Measurements from ENCODE around the gene ZSCAN5C.
"Not testable (repeated sequence)": the region's sequence is repeated elsewhere in the genome, so short reads cannot be mapped to it uniquely, and the experiment has no call there.

ZSCAN5C gene

DNA sequence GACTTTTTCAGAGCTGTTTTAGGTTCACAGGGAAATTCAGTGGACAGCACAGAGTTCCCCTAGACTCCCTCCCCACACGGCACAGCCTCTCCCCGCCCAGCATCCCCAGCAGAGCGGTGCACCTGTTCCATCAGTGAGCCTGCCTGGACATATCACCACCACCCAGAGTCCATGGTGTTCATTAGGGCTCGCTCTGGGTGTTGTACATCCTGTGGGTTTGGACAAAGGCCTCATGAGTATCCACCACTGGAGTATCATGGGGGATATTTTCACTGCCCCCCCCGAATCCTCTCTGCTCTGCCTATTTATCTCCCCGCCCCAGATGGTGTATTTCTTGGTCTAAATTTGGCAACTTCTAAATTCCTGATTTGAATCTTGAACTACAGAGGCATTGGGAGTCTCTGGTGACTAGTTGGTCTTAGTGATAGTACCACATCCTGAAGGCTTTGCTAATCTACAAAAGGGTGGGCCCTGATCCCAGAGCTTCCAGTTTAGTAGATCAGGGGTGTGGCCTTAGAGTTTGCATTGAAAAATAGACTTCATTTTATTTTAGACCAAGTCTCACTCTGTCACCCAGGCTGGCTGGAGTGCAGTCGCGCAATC lies 46.8 kb downstream of the ZSCAN5C start:
- H3K4me3 ChIP-seq (ENCODE audit: low read depth, low read length); POLR2A ChIA-PET; H3K4me1 ChIP-seq (ENCODE audit: control insufficient read depth, insufficient read depth, low read length); H3K9me3 ChIP-seq (ENCODE audit: control insufficient read depth, insufficient read depth, low read depth, low read length); H3K36me3 ChIP-seq (ENCODE audit: control insufficient read depth in 2 of 2, insufficient read depth in 1 of 2, low read length in 2 of 2); H3K27ac ChIP-seq (ENCODE audit: extremely low read depth, low read depth, low read length): not testable (repeated sequence)
- CTCF ChIA-PET = interaction anchor here (1.1 to 1.5 kb wide), 2 partner anchors 27 to 85 kb away, joined by 3 to 4 read pairs; no protein-coding TSS in a partner anchor

DNA sequence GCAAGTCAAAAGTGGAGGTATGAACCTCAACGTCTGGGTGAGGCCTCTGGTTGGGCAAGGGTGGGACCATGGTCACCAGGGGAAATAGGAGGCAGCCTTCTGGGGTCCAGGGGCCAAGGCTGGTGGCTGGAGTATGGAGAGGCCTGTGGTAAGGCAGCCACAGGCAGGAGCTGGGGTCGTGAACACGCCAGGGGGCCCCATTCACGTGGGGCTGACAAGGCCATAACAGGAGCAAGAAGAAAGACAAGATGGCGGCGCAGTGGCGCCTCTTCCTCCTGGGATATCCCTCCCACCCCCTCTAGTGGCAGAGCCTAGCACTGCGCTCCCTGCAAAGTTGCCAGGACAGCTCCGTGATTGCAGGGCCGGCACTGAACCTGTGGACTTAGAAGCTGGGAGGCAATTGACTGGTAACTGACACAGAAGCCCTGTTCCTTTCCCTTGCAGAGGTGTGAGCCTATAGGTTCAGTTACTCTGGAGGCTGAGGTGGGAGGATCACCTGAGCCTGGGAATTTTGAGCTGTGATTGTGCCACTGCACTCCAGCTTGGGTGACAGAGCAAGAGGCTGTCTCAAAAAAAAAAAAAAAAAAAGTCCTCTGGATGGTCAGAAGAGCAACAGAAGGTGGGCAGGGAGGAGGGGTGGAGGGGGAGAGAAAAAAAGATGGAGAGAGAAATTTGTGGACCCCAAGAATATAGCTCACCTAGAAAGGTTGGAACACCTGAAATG lies 50.8 kb downstream of the ZSCAN5C start:
- H3K27ac ChIP-seq (ENCODE audit: extremely low read depth, low read depth, low read length) = no peak overlapping the region
- CTCF ChIA-PET = interaction anchor here (0.6 to 6.1 kb wide), 62 partner anchors 8 to 1372 kb away, joined by 3 to 118 read pairs (median 6); partner anchors contain the start of genes EDDM13 and ZSCAN5A
- H3K9me3 ChIP-seq (ENCODE audit: control insufficient read depth, insufficient read depth, low read depth, low read length) = no peaks in the 10 kb centered on the region
- H3K36me3 ChIP-seq (ENCODE audit: control insufficient read depth in 2 of 2, insufficient read depth in 1 of 2, low read length in 2 of 2) = no peaks in the 10 kb centered on the region
- H3K4me1 ChIP-seq (ENCODE audit: control insufficient read depth, insufficient read depth, low read length) = no peaks in the 10 kb centered on the region
- POLR2A ChIA-PET = interaction anchor here (1.0 to 1.4 kb wide), 4 partner anchors 57 to 174 kb away, joined by 3 to 6 read pairs (median 4); no protein-coding TSS in a partner anchor
- TF ChIP-seq, protein P1, sequence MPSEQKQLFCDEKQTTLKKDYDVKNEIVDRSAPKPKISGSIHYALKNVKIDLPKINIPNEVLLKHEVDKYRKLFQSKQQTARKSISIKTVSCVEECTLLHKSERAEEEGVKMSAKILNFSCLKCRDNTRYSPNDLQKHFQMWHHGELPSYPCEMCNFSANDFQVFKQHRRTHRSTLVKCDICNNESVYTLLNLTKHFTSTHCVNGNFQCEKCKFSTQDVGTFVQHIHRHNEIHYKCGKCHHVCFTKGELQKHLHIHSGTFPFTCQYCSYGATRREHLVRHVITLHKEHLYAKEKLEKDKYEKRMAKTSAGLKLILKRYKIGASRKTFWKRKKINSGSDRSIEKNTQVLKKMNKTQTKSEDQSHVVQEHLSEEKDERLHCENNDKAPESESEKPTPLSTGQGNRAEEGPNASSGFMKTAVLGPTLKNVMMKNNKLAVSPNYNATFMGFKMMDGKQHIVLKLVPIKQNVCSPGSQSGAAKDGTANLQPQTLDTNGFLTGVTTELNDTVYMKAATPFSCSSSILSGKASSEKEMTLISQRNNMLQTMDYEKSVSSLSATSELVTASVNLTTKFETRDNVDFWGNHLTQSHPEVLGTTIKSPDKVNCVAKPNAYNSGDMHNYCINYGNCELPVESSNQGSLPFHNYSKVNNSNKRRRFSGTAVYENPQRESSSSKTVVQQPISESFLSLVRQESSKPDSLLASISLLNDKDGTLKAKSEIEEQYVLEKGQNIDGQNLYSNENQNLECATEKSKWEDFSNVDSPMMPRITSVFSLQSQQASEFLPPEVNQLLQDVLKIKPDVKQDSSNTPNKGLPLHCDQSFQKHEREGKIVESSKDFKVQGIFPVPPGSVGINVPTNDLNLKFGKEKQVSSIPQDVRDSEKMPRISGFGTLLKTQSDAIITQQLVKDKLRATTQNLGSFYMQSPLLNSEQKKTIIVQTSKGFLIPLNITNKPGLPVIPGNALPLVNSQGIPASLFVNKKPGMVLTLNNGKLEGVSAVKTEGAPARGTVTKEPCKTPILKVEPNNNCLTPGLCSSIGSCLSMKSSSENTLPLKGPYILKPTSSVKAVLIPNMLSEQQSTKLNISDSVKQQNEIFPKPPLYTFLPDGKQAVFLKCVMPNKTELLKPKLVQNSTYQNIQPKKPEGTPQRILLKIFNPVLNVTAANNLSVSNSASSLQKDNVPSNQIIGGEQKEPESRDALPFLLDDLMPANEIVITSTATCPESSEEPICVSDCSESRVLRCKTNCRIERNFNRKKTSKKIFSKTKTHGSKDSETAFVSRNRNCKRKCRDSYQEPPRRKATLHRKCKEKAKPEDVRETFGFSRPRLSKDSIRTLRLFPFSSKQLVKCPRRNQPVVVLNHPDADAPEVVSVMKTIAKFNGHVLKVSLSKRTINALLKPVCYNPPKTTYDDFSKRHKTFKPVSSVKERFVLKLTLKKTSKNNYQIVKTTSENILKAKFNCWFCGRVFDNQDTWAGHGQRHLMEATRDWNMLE (tag by site-specific recombination; conservative IDR thresholded peaks at IDR 0.05; ENCODE audit: low read depth) = peak; percentile 41; the same call in 1 of the 2 replicates
- TF ChIP-seq ZNF654 (tag by site-specific recombination; IDR thresholded peaks at IDR 0.05; ENCODE audit: low read depth) (peak; percentile 48), YY1 (tag by site-specific recombination; IDR thresholded peaks at IDR 0.05) (0 out of 2 replicates have a peak, but pooled peaks have one; percentile 51), BCL11A (tag by site-specific recombination; IDR thresholded peaks at IDR 0.05; ENCODE audit: low read depth) (no peak), MEIS1 (CRISPR knock-in tag; IDR thresholded peaks at IDR 0.05; ENCODE audit: borderline replicate concordance) (no peak), ZXDB (tag by site-specific recombination; IDR thresholded peaks at IDR 0.05) (no peak), ZNF146 (tag by site-specific recombination; IDR thresholded peaks at IDR 0.05) (no peak), ZNF843 (tag by site-specific recombination; IDR thresholded peaks at IDR 0.05) (no peak), KLF9 (tag by site-specific recombination; IDR thresholded peaks at IDR 0.05; ENCODE audit: low read depth) (no peak), ZNF266 (tag by site-specific recombination; IDR thresholded peaks at IDR 0.05; ENCODE audit: low read depth) (no peak), ZSCAN23 (tag by site-specific recombination; IDR thresholded peaks at IDR 0.05) (no peak), ZFP3 (tag by site-specific recombination; IDR thresholded peaks at IDR 0.05; ENCODE audit: low read depth) (no peak), YY2 (tag by site-specific recombination; IDR thresholded peaks at IDR 0.05) (0 out of 2 replicates have a peak, but pooled peaks have one; percentile 32), ZFHX2 (tag by site-specific recombination; conservative IDR thresholded peaks at IDR 0.05) (no peak), ZNF404 (tag by site-specific recombination; IDR thresholded peaks at IDR 0.05) (no peak), MZF1 (tag by site-specific recombination; IDR thresholded peaks at IDR 0.05; ENCODE audit: borderline replicate concordance) (no peak)
- TF ChIP-seq, protein P2, sequence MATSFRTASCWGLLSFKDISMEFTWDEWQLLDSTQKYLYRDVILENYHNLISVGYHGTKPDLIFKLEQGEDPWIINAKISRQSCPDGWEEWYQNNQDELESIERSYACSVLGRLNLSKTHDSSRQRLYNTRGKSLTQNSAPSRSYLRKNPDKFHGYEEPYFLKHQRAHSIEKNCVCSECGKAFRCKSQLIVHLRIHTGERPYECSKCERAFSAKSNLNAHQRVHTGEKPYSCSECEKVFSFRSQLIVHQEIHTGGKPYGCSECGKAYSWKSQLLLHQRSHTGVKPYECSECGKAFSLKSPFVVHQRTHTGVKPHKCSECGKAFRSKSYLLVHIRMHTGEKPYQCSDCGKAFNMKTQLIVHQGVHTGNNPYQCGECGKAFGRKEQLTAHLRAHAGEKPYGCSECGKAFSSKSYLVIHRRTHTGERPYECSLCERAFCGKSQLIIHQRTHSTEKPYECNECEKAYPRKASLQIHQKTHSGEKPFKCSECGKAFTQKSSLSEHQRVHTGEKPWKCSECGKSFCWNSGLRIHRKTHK (tag by site-specific recombination; IDR thresholded peaks at IDR 0.05) = no peak
- TF ChIP-seq, protein P3, sequence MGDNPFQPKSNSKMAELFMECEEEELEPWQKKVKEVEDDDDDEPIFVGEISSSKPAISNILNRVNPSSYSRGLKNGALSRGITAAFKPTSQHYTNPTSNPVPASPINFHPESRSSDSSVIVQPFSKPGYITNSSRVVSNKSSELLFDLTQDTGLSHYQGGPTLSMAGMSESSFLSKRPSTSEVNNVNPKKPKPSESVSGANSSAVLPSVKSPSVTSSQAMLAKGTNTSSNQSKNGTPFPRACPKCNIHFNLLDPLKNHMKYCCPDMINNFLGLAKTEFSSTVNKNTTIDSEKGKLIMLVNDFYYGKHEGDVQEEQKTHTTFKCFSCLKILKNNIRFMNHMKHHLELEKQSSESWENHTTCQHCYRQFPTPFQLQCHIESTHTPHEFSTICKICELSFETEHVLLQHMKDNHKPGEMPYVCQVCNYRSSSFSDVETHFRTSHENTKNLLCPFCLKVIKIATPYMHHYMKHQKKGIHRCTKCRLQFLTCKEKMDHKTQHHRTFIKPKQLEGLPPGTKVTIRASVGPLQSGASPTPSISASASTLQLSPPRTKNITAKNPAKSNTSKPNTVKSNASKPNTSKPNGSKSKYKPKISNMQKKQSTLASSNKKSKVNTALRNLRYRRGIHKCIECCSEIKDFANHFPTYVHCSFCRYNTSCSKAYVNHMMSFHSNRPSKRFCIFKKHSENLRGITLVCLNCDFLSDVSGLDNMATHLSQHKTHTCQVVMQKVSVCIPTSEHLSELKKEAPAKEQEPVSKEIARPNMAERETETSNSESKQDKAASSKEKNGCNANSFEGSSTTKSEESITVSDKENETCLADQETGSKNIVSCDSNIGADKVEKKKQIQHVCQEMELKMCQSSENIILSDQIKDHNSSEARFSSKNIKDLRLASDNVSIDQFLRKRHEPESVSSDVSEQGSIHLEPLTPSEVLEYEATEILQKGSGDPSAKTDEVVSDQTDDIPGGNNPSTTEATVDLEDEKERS (tag by site-specific recombination; IDR thresholded peaks at IDR 0.05) = peak; percentile 76; the same call in 1 of the 2 replicates
- TF ChIP-seq, protein P4, sequence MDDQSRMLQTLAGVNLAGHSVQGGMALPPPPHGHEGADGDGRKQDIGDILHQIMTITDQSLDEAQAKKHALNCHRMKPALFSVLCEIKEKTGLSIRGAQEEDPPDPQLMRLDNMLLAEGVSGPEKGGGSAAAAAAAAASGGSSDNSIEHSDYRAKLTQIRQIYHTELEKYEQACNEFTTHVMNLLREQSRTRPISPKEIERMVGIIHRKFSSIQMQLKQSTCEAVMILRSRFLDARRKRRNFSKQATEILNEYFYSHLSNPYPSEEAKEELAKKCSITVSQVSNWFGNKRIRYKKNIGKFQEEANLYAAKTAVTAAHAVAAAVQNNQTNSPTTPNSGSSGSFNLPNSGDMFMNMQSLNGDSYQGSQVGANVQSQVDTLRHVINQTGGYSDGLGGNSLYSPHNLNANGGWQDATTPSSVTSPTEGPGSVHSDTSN (CRISPR knock-in tag; IDR thresholded peaks at IDR 0.05) = no peak
- TF ChIP-seq, protein P5, sequence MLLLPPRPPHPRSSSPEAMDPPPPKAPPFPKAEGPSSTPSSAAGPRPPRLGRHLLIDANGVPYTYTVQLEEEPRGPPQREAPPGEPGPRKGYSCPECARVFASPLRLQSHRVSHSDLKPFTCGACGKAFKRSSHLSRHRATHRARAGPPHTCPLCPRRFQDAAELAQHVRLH (tag by site-specific recombination; IDR thresholded peaks at IDR 0.05) = peak; percentile 51; the same call in 1 of the 2 replicates
- H3K4me3 ChIP-seq (ENCODE audit: low read depth, low read length) = no peak overlapping the region
